ENCODE data around the gene PRDM5. TPM values are rescaled to one million over a fixed set of nuclear protein-coding genes. Genes with fewer than 3 reads are reported as not detected.

Gene PRDM5
- total RNA-seq, 1 experiment from 2014 or later = 1.4 TPM

DNA sequence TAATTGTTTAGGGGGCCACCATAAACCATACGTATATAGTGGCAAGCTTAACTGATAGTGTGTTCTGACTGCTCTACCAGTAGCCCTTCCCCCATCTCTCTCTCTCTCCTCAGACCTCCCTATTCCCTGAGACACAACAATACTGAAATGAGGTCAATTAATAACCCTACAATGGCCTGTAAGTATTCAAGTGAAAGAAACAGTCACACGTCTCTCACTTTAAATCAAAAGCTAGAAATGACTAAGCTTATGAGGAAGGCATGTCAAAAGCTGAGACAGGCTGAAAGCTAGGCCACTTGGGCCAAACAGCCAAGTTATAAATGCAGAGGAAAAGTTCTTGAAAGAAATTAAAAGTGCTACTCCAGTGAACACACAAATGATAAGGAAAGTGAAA lies 78.0 kb downstream of the PRDM5 start:
- no peak overlapping the region for H2AFZ ChIP-seq (ENCODE audit: low read length)
- no peak overlapping the region for H3K9ac ChIP-seq (ENCODE audit: low read length)
- no peaks in the 10 kb centered on the region for H3K36me3 ChIP-seq (ENCODE audit: insufficient read depth, low read length)
- no peaks in the 10 kb centered on the region for H3K79me2 ChIP-seq (ENCODE audit: low read length)
- no peak for DNase-seq
- no peaks in the 10 kb centered on the region for H3K4me1 ChIP-seq (ENCODE audit: low read length)
- H3K9me3 ChIP-seq (ENCODE audit: low read length) = no peaks in the 10 kb centered on the region
- no peak overlapping the region for H3K4me3 ChIP-seq (ENCODE audit: low read length)
- H3K4me2 ChIP-seq (ENCODE audit: low read depth, low read length, poor library complexity, severe bottlenecking) = no peak overlapping the region
- H4K20me1 ChIP-seq (ENCODE audit: insufficient read depth, low read depth, low read length) = no peaks in the 10 kb centered on the region
- no peaks in the 10 kb centered on the region for H3K9me2 ChIP-seq (replicated peaks; ENCODE audit: insufficient read depth, low read length)
- H3K27me3 ChIP-seq (ENCODE audit: low read length) = no peaks in the 10 kb centered on the region
- H3K27ac ChIP-seq (ENCODE audit: low read length) = no peak overlapping the region

DNA sequence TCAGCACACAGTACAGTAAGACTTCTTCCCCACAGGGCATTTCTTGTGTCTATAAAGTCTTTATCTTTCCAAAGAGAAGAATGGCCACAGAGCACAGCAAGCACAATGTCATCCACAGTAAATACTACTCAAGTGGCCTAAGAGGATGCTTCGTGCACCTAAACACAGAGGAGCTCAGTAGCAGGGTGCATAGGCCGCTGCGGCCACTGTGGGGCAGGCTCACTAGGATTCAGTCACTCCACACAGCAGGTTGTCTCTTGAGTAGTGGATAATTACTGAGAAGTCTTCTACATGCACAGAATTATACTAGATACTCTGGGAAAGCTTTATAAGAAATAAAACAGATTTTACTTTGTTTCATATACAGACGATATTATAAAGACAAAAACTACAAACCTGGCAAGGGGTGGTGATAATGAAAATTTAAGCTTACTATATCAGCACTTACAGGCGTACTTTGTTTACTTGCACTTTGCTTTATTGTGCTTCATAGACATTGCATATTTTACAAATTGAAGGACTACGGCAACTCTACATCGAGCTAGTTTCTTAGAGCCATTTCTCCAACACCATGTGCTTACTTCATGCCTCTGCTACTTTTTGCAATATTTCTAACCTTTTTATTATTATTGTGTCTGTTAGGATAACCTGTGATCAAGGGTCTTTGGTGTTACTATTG lies 78.5 kb downstream of the PRDM5 start:
- no peaks in the 10 kb centered on the region for H3K27me3 ChIP-seq (ENCODE audit: low read length)
- H3K36me3 ChIP-seq (ENCODE audit: insufficient read depth, low read length) = no peaks in the 10 kb centered on the region
- H3K9ac ChIP-seq (ENCODE audit: low read length) = no peak overlapping the region
- no peaks in the 10 kb centered on the region for H3K9me2 ChIP-seq (replicated peaks; ENCODE audit: insufficient read depth, low read length)
- H3K79me2 ChIP-seq (ENCODE audit: low read length) = no peaks in the 10 kb centered on the region
- H3K4me3 ChIP-seq (ENCODE audit: low read length) = no peak overlapping the region
- H3K4me1 ChIP-seq (ENCODE audit: low read length) = no peaks in the 10 kb centered on the region
- H2AFZ ChIP-seq (ENCODE audit: low read length) = no peak overlapping the region
- H3K4me2 ChIP-seq (ENCODE audit: low read depth, low read length, poor library complexity, severe bottlenecking) = no peak overlapping the region
- peak; percentile 79 for DNase-seq
- H3K27ac ChIP-seq (ENCODE audit: low read length) = no peak overlapping the region
- H3K9me3 ChIP-seq (ENCODE audit: low read length) = no peaks in the 10 kb centered on the region
- no peaks in the 10 kb centered on the region for H4K20me1 ChIP-seq (ENCODE audit: insufficient read depth, low read depth, low read length)

GRCh38 chr4:120842031-120842430 lies 80.5 kb downstream of the PRDM5 start:
- no peak overlapping the region for H2AFZ ChIP-seq (ENCODE audit: low read length)
- no peak overlapping the region for H3K27ac ChIP-seq (ENCODE audit: low read length)
- no peaks in the 10 kb centered on the region for H3K4me1 ChIP-seq (ENCODE audit: low read length)
- H3K9me3 ChIP-seq (ENCODE audit: low read length) = no peaks in the 10 kb centered on the region
- H3K4me3 ChIP-seq (ENCODE audit: low read length) = no peak overlapping the region
- H3K9me2 ChIP-seq (replicated peaks; ENCODE audit: insufficient read depth, low read length) = no peaks in the 10 kb centered on the region
- H4K20me1 ChIP-seq (ENCODE audit: insufficient read depth, low read depth, low read length) = no peaks in the 10 kb centered on the region
- DNase-seq = no peak
- H3K36me3 ChIP-seq (ENCODE audit: insufficient read depth, low read length) = no peaks in the 10 kb centered on the region
- no peak overlapping the region for H3K4me2 ChIP-seq (ENCODE audit: low read depth, low read length, poor library complexity, severe bottlenecking)
- H3K79me2 ChIP-seq (ENCODE audit: low read length) = no peaks in the 10 kb centered on the region
- no peaks in the 10 kb centered on the region for H3K27me3 ChIP-seq (ENCODE audit: low read length)
- H3K9ac ChIP-seq (ENCODE audit: low read length) = no peak overlapping the region

- Histone ChIP-seq H4K20me1 (ENCODE audit: insufficient read depth, low read depth, low read length) (no peaks in the 10 kb centered on the region), H3K9me3 (ENCODE audit: low read length) (no peaks in the 10 kb centered on the region), H3K27me3 (ENCODE audit: low read length) (no peaks in the 10 kb centered on the region), H3K36me3 (ENCODE audit: insufficient read depth, low read length) (no peaks in the 10 kb centered on the region), H2AFZ (ENCODE audit: low read length) (no peak overlapping the region), H3K9ac (ENCODE audit: low read length) (no peak overlapping the region), H3K4me2 (ENCODE audit: low read depth, low read length, poor library complexity, severe bottlenecking) (no peak overlapping the region), H3K4me3 (ENCODE audit: low read length) (no peak overlapping the region), H3K27ac (ENCODE audit: low read length) (no peak overlapping the region), H3K79me2 (ENCODE audit: low read length) (no peaks in the 10 kb centered on the region), H3K4me1 (ENCODE audit: low read length) (no peaks in the 10 kb centered on the region), H3K9me2 (replicated peaks; ENCODE audit: insufficient read depth, low read length) (no peaks in the 10 kb centered on the region)
- no peak for DNase-seq
Measured at GRCh38 chr4:120841580-120841979, 80.9 kb downstream of the PRDM5 start.

GRCh38 chr4:120839974-120840751 lies 82.4 kb downstream of the PRDM5 start:
- Histone ChIP-seq H3K9ac (ENCODE audit: low read length) (no peak overlapping the region), H3K27ac (ENCODE audit: low read length) (no peak overlapping the region), H3K27me3 (ENCODE audit: low read length) (no peaks in the 10 kb centered on the region), H3K9me2 (replicated peaks; ENCODE audit: insufficient read depth, low read length) (no peaks in the 10 kb centered on the region), H3K4me3 (ENCODE audit: low read length) (no peak overlapping the region), H3K4me1 (ENCODE audit: low read length) (no peaks in the 10 kb centered on the region), H4K20me1 (ENCODE audit: insufficient read depth, low read depth, low read length) (no peaks in the 10 kb centered on the region), H2AFZ (ENCODE audit: low read length) (no peak overlapping the region), H3K9me3 (ENCODE audit: low read length) (no peaks in the 10 kb centered on the region), H3K4me2 (ENCODE audit: low read depth, low read length, poor library complexity, severe bottlenecking) (no peak overlapping the region), H3K36me3 (ENCODE audit: insufficient read depth, low read length) (no peaks in the 10 kb centered on the region), H3K79me2 (ENCODE audit: low read length) (no peaks in the 10 kb centered on the region)
- no peak for DNase-seq

DNA sequence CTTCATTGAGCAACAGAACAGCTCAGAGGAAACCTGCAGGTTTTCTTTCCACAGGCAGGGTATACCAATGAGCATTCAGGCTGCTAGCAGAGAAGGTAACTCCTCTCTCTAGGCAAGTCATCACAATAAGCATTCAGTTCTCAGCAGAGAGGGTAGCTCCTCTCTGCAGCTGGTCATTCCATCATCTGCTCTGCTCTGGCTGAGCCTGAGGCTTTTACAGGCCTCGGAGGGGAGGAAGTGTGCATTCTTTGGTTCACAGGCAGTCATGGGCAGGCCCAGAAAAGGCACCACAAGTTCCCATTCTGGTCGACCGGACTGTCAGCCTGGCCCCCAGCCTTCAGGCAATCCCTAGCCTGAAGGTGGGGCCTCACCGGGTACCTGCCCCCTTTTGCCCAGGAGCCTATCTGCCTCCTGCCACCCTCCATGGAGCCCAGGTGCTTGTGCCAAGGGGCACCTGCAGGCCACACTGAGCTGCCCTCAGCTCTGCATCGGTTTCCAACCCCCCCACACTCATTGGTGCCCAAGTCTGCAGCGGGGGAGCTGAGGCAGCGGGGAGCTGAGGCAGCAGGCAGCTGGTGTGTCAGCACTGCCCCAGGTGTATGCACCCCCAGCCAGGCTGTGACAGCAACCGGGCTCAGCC lies 83.1 kb downstream of the PRDM5 start:
- Histone ChIP-seq H3K79me2 (ENCODE audit: low read length) (no peaks in the 10 kb centered on the region), H3K4me2 (ENCODE audit: low read depth, low read length, poor library complexity, severe bottlenecking) (no peak overlapping the region), H3K4me3 (ENCODE audit: low read length) (no peak overlapping the region), H4K20me1 (ENCODE audit: insufficient read depth, low read depth, low read length) (no peaks in the 10 kb centered on the region), H3K27me3 (ENCODE audit: low read length) (no peaks in the 10 kb centered on the region), H3K4me1 (ENCODE audit: low read length) (no peaks in the 10 kb centered on the region), H3K36me3 (ENCODE audit: insufficient read depth, low read length) (no peaks in the 10 kb centered on the region), H2AFZ (ENCODE audit: low read length) (no peak overlapping the region), H3K9me3 (ENCODE audit: low read length) (no peaks in the 10 kb centered on the region), H3K9me2 (replicated peaks; ENCODE audit: insufficient read depth, low read length) (no peaks in the 10 kb centered on the region), H3K27ac (ENCODE audit: low read length) (no peak overlapping the region), H3K9ac (ENCODE audit: low read length) (no peak overlapping the region)
- DNase-seq = no peak

GRCh38 chr4:120838784-120839183 lies 83.7 kb downstream of the PRDM5 start:
- H3K4me3 ChIP-seq (ENCODE audit: low read length) = no peak overlapping the region
- no peaks in the 10 kb centered on the region for H3K4me1 ChIP-seq (ENCODE audit: low read length)
- H3K9me3 ChIP-seq (ENCODE audit: low read length) = no peaks in the 10 kb centered on the region; the same call in 1 of the 2 replicates
- no peaks in the 10 kb centered on the region for H3K79me2 ChIP-seq (ENCODE audit: low read length)
- H3K27ac ChIP-seq (ENCODE audit: low read length) = no peak overlapping the region
- no peak overlapping the region for H3K4me2 ChIP-seq (ENCODE audit: low read depth, low read length, poor library complexity, severe bottlenecking)
- H3K9me2 ChIP-seq (replicated peaks; ENCODE audit: insufficient read depth, low read length) = no peaks in the 10 kb centered on the region
- no peak for DNase-seq
- no peaks in the 10 kb centered on the region; the same call in 1 of the 2 replicates for H3K27me3 ChIP-seq (ENCODE audit: low read length)
- no peaks in the 10 kb centered on the region for H4K20me1 ChIP-seq (ENCODE audit: insufficient read depth, low read depth, low read length)
- H3K36me3 ChIP-seq (ENCODE audit: insufficient read depth, low read length) = no peaks in the 10 kb centered on the region
- no peak overlapping the region for H2AFZ ChIP-seq (ENCODE audit: low read length)
- H3K9ac ChIP-seq (ENCODE audit: low read length) = no peak overlapping the region

- no peak overlapping the region for H3K4me3 ChIP-seq (ENCODE audit: low read length)
- H3K9ac ChIP-seq (ENCODE audit: low read length) = no peak overlapping the region
- H3K9me3 ChIP-seq (ENCODE audit: low read length) = no peaks in the 10 kb centered on the region; the same call in 1 of the 2 replicates
- no peaks in the 10 kb centered on the region for H3K79me2 ChIP-seq (ENCODE audit: low read length)
- H3K36me3 ChIP-seq (ENCODE audit: insufficient read depth, low read length) = no peaks in the 10 kb centered on the region
- no peak overlapping the region for H3K27ac ChIP-seq (ENCODE audit: low read length)
- H3K4me1 ChIP-seq (ENCODE audit: low read length) = no peaks in the 10 kb centered on the region
- H4K20me1 ChIP-seq (ENCODE audit: insufficient read depth, low read depth, low read length) = no peaks in the 10 kb centered on the region
- H3K27me3 ChIP-seq (ENCODE audit: low read length) = no peaks in the 10 kb centered on the region; the same call in 1 of the 2 replicates
- no peaks in the 10 kb centered on the region for H3K9me2 ChIP-seq (replicated peaks; ENCODE audit: insufficient read depth, low read length)
- no peak for DNase-seq
- no peak overlapping the region for H2AFZ ChIP-seq (ENCODE audit: low read length)
- H3K4me2 ChIP-seq (ENCODE audit: low read depth, low read length, poor library complexity, severe bottlenecking) = no peak overlapping the region
Measured at GRCh38 chr4:120837656-120838055, 84.9 kb downstream of the PRDM5 start.

All from Karpas-422 (cell line).